Hepatocyte (in vitro differentiated cells): ENCODE results near the gene PRTFDC1.

Experiments used
- CTCF ChIP-seq: fragments of 200-600 bp; sonication (generic); IDR thresholded peaks from 2 replicates; pipeline ENCODE4 v1.5.1; 2016; ENCODE audit warnings: antibody characterized with exemption, mild to moderate bottlenecking; ENCODE audit not compliant: poor library complexity
- EZH2 ChIP-seq: fragments of 200-600 bp; sonication (generic); IDR thresholded peaks from 2 replicates; pipeline ENCODE4 v1.6.1; 2016; ENCODE audit warnings: antibody characterized with exemption, mild to moderate bottlenecking, borderline replicate concordance

GRCh38 chr10:24821986-24822385 lies 130.4 kb downstream of the PRTFDC1 start:
- no peak for TF ChIP-seq CTCF
- no peak for TF ChIP-seq EZH2
